ENCODE measurements around the gene VWA1.
"Not testable (repeated sequence)": the region's sequence is repeated elsewhere in the genome, so short reads cannot be mapped to it uniquely, and the experiment has no call there.

Gene VWA1

DNA sequence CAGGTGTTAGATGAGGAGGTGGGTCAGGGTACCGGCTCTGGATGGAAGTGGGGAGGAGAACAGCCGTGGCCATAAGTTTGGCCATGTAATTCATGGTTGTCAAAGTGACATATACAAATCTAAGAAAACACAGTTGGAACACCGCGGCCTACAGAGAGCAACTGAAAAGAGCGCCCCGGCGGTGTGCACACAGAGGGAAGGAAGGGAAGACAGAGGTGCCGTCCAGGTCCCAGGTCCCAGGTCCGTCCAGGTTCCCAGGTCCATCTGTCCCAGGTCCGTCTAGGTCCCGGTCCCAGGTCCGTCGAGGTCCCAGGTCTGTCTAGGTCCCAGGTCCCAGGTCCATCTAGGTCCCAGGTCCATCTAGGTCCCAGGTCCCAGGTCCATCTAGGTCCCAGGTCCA, 23.9 kb upstream of the VWA1 start:
- DNase-seq (ENCODE audit: low spot score), result no peak
- CTCF ChIA-PET, result no interaction called here
- no peak overlapping the region for H3K27ac ChIP-seq
- POLR2A ChIA-PET (ENCODE audit: low non-redundant PET), result no interaction called here
- no peak for TF ChIP-seq CTCF (conservative IDR thresholded peaks at IDR 0.05; ENCODE audit: low read depth)

DNA sequence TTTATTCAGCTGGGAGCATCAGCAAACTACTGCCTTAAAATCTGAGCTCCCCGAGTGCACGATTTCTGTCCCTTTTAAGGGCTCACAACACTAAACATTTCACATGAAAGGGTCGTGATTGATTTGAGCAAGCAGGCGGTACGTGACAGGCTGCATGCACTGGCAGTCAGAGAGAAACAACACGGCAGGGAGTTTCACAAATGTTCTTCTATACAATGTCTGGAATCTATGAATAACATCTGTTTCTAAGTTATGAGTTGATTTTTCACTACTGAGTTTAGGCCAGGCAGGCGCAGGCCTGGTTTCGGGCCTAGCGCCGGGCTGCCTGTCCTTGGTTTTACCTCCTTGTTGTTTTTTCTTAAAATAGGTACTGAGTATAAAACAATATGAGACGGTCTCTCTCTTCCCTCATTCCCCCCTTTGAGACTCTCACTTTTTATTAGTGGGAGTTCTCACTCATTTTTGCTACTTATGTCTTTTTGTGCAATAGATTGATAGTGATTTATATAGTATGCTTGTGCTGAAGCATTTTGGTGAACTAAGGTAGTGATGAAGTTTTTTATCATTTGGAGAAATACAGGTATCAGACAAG, 23.1 kb upstream of the VWA1 start:
- POLR2A ChIA-PET (ENCODE audit: low non-redundant PET); CTCF ChIA-PET; H3K27ac ChIP-seq; DNase-seq (ENCODE audit: low spot score): not testable (repeated sequence)

- ChIA-PET CTCF (interaction anchor here (0.6 to 0.9 kb wide), 2 partner anchors 13 to 397 kb away, joined by 3 to 5 read pairs; no protein-coding TSS in a partner anchor), POLR2A (ENCODE audit: low non-redundant PET) (interaction anchor here (0.7 kb wide), 1 partner anchor 1182 kb away, joined by 3 read pairs; no protein-coding TSS in a partner anchor)
- DNase-seq (ENCODE audit: low spot score), result no peak
- H3K27ac ChIP-seq, result no peak overlapping the region
- TF ChIP-seq CTCF (conservative IDR thresholded peaks at IDR 0.05; ENCODE audit: low read depth), result no peak
These were observed 19.7 kb upstream of the VWA1 start for GRCh38 chr1:1415751-1416150.

DNA sequence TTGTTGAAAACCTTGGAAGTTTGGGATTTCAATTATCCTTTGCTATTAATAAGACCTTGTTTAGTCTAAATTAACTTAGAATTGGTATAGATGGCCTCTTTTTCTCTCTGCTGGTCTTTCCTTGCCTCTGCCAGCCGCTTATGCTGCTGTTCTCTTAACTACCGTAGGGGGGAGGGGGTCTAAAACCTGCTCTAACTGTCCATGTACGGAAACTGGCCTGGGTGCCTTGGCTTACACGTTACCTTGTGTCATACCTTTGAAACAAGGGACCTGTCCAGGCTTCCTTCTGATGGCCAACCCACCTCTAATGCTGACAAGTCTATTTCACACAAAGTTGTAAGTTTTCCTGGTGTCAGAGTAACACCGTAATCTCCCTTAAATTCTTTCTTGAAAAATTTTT, 18.1 kb upstream of the VWA1 start:
- POLR2A ChIA-PET (ENCODE audit: low non-redundant PET); H3K27ac ChIP-seq; CTCF ChIA-PET; DNase-seq (ENCODE audit: low spot score): not testable (repeated sequence)

- H3K27ac ChIP-seq; POLR2A ChIA-PET (ENCODE audit: low non-redundant PET); CTCF ChIA-PET; DNase-seq (ENCODE audit: low spot score): not testable (repeated sequence)
These were observed 17.5 kb upstream of the VWA1 start for GRCh38 chr1:1417825-1418463.

GRCh38 chr1:1418464-1419362, 16.8 kb upstream of the VWA1 start:
- TF ChIP-seq CTCF (conservative IDR thresholded peaks at IDR 0.05; ENCODE audit: low read depth), result no peak
- CTCF ChIA-PET, result interaction anchor here (0.7 kb wide), 1 partner anchor 46 kb away, joined by 3 read pairs; no protein-coding TSS in a partner anchor
- DNase-seq (ENCODE audit: low spot score), result no peak
- 0 out of 2 replicates have a peak overlapping the region, but pooled peaks have one; percentile 5 for H3K27ac ChIP-seq
- POLR2A ChIA-PET (ENCODE audit: low non-redundant PET), result interaction anchor here (0.6 kb wide), 1 partner anchor 22 kb away, joined by 8 read pairs; no protein-coding TSS in a partner anchor

DNA sequence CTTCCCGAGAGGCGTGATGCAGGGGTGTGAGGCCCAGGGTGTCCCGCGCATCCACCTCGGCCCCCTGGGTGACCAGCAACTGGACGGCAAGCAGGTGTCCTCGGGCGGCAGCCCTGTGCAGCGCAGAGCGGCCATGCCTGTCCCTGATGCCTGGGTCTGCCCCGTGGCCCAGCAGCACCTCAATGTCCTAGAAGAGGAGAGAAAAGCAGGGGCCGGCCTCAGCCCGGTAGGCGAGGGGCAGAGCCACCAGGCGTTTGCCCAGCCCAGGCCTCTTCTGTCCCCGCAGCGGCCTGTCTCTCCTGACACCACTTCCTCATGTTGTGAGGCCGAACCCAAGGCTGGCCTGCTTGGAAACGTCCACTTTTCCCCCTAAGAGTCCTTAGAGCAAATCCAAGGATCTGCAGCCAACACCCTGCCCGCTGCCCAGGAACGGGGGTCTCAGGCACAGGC, 16.1 kb upstream of the VWA1 start:
- no peak for TF ChIP-seq CTCF (conservative IDR thresholded peaks at IDR 0.05; ENCODE audit: low read depth)
- ChIA-PET CTCF (interaction anchor here (0.7 kb wide), 1 partner anchor 47 kb away, joined by 3 read pairs; no protein-coding TSS in a partner anchor), POLR2A (ENCODE audit: low non-redundant PET) (interaction anchor here (0.6 kb wide), 1 partner anchor 23 kb away, joined by 8 read pairs; no protein-coding TSS in a partner anchor)
- DNase-seq (ENCODE audit: low spot score), result no peak
- H3K27ac ChIP-seq, result no peak overlapping the region
